Heart right ventricle (tissue), 16 donors: ENCODE data around the gene NT5C1A. TPM values are rescaled to one million over a fixed set of nuclear protein-coding genes. Genes with fewer than 3 reads are reported as not detected.

Source experiments
- ATAC-seq, 8 donors: fragments of 200-7000 bp; cut with Tn5 transposase; one replicate each; pipeline ENCODE4 v1.9.1; 2020; ENCODE audit warnings: mild to moderate bottlenecking in 8 of 8, moderate library complexity in 8 of 8, moderate number of reproducible peaks in 1 of 8
- DNase-seq, 2 donors: peaks; one replicate each; pipeline ENCODE4 v3.0.0-alpha.2; 2020
- H3K27ac ChIP-seq, 10 donors: fragments of 200-600 bp; sonication (generic) in 2 of 10; one replicate each; pipeline versions ENCODE4 v1.5.0 to v1.8.0; 2020 to 2022; ENCODE audit warnings: mild to moderate bottlenecking in 3 of 10
- H3K27me3 ChIP-seq, 7 donors: fragments of 200-600 bp; one replicate each; pipeline ENCODE4 v1.8.0; 2021 to 2022; ENCODE audit warnings: mild to moderate bottlenecking in 2 of 7
- H3K36me3 ChIP-seq, 9 donors: fragments of 200-600 bp; sonication (generic) in 1 of 9; one replicate each; pipeline versions ENCODE4 v1.5.0 to v1.8.0; 2020 to 2022; ENCODE audit warnings: mild to moderate bottlenecking in 2 of 9
- H3K4me1 ChIP-seq, 9 donors: fragments of 200-600 bp; sonication (generic) in 1 of 9; one replicate each; pipeline versions ENCODE4 v1.5.0 to v1.8.0; 2020 to 2022; ENCODE audit warnings: mild to moderate bottlenecking in 4 of 9
- H3K4me3 ChIP-seq, 10 donors: fragments of 200-600 bp; sonication (generic) in 2 of 10; one replicate each; pipeline versions ENCODE4 v1.5.0 to v1.8.0; 2020 to 2022; ENCODE audit warnings: mild to moderate bottlenecking in 7 of 10, moderate library complexity in 2 of 10
- H3K9me3 ChIP-seq, 11 donors: fragments of 200-600 bp in 10 of 11; sonication (generic) in 2 of 11; one replicate each; pipeline versions ENCODE4 v1.5.0 to v1.8.0; 2013 to 2022; ENCODE audit warnings: mild to moderate bottlenecking in 2 of 11, control low read depth in 1 of 11, moderate library complexity in 1 of 11
- WGBS, 2 donors: extraction: QIAGEN DNeasy Blood & Tissue Kit; methylation state at CpG; one replicate each; pipeline ENCODE4 v1.1.7; 2013; ENCODE audit warnings: inconsistent platforms in 1 of 2; 5-methylcytosine and 5-hydroxymethylcytosine counted together
- intact Hi-C, 10 donors: fragments of 100-400 bp; cut with DNase I; formaldehyde crosslinking; loops; one replicate each; pipeline versions ENCODE4 v1.11.1 to v1.14.2; 2022
- polyA plus RNA-seq, 2 donors: library from polyadenylated mRNA; stranded (reverse); fragments of 200-250 nt; gene quantifications; one replicate each; pipeline ENCODE4 v1.2.3, GENCODE V29; 2013
- total RNA-seq, 10 donors: library from RNA; stranded (reverse); fragmentation: NEBNext Ultra II Directional in 3 of 10; extraction: Animal tissue kit (Norgen Biotek cat#: 25700) in 3 of 10; gene quantifications; one replicate each; pipeline versions ENCODE4 v1.2.1 to v1.2.4, GENCODE V29; 2021 to 2023
- TF ChIP-seq, protein P1 (sequence below), 9 donors: fragments of 200-600 bp; sonication (generic) in 2 of 9; IDR thresholded peaks; one replicate each; pipeline versions ENCODE4 v1.5.0 to v1.8.0; 2021 to 2022; ENCODE audit warnings: antibody characterized with exemption in 9 of 9, mild to moderate bottlenecking in 5 of 9, moderate library complexity in 1 of 9
- donor health status: Arrhythmogenic right ventricular cardiomyopathy.
- donor health status: ischemic (EF 13 %, LVEDD 7.1; RV severe dilation, severe dysfunction).
- donor health status: healthy with polysubstance abuse.
- donor health status: DM: no; HTN: yes; CAD: no.
- donor health status: DM: no; HTN: no; CAD: no.
- donor health status: ischemic (EF 25% LVEDD 6.9; RV normal size, moderate dysfunction).
- donor health status: ischemic (EF 25% LVEDD 5.7; RV mildly dilated, moderate dysfunction).
- donor health status: healthy.
- donor health status: DM: yes; HTN: yes; CAD: no.
- donor health status: Ischemic cardiomyopathy.
- donor health status: ischemic (EF 35%, LVEDD 5.7; RV mildly dilated, moderate dysfunction).
- donor health status: nonischemic (EF 11% LVEDD 7.7; RV severe dilation, severe dysfunction).
- donor health status: DM: yes; HTN: yes; CAD: no.
- donor health status: PGD.
- donor health status: ischemic (EF 29% LVEDD 5.4; RV normal size, mild dysfunction).
- donor health status: nonischemic (EF 23%, LVEDD 6.1; RV moderate dilation, normal function).

Gene NT5C1A
- total and polyA plus RNA-seq, 12 donors: 0.68 to 59.2 (median 25.0) TPM

DNA sequence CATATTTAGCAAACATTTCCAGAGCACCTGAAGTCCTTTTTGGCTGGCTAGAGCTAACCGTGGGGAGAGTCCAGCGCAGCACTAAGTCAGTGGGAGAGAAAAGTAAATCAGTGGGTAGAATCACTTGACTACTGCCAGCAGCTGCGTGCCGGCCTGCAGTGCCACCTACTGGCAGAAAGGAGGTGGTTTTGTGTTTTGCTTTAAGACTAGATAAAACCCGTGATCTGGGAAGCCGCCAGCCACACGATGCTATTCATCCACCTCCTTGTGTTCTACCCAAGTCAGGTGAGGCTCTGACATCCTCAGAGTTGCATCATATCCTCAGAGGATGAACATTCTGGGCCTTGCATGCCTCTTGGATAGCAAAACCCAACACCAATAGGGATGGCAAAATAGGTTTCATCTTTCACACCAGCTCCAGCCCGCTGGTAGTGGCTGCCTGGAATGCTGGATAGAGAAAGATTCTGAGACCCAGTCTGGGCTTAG lies 18.3 kb downstream of the NT5C1A start:
- Histone ChIP-seq H3K9me3 (no peaks in the 10 kb centered on the region), H3K27ac (peak overlapping the region in 3 of 10 donors; percentile 66 to 76 (median 72)), H3K4me3 (peak overlapping the region in 1 of 10 donors; percentile 10), H3K4me1 (peaks cover 7 to 67% (median 22%) of the 10 kb centered on the region in 9 donors), H3K36me3 (no peaks in the 10 kb centered on the region), H3K27me3 (peaks cover 0 to 11% (median 0%) of the 10 kb centered on the region in 7 donors)
- TF ChIP-seq, protein P1, sequence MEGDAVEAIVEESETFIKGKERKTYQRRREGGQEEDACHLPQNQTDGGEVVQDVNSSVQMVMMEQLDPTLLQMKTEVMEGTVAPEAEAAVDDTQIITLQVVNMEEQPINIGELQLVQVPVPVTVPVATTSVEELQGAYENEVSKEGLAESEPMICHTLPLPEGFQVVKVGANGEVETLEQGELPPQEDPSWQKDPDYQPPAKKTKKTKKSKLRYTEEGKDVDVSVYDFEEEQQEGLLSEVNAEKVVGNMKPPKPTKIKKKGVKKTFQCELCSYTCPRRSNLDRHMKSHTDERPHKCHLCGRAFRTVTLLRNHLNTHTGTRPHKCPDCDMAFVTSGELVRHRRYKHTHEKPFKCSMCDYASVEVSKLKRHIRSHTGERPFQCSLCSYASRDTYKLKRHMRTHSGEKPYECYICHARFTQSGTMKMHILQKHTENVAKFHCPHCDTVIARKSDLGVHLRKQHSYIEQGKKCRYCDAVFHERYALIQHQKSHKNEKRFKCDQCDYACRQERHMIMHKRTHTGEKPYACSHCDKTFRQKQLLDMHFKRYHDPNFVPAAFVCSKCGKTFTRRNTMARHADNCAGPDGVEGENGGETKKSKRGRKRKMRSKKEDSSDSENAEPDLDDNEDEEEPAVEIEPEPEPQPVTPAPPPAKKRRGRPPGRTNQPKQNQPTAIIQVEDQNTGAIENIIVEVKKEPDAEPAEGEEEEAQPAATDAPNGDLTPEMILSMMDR (IDR thresholded peaks at IDR 0.05): peak; percentile 87 to 96 (median 92)
- intact Hi-C loops: loop anchor here in 9 of 10 donors (1.0 to 5.0 kb wide), 5 partner anchors 45 to 49 kb away; no protein-coding TSS in a partner anchor
- DNase-seq (peak; percentile 74 to 82), ATAC-seq (peak; percentile 58 to 77 (median 64))
- 6 to 8% methylated on average over 8 of the region's 8 CpGs for WGBS, 2 donors

DNA sequence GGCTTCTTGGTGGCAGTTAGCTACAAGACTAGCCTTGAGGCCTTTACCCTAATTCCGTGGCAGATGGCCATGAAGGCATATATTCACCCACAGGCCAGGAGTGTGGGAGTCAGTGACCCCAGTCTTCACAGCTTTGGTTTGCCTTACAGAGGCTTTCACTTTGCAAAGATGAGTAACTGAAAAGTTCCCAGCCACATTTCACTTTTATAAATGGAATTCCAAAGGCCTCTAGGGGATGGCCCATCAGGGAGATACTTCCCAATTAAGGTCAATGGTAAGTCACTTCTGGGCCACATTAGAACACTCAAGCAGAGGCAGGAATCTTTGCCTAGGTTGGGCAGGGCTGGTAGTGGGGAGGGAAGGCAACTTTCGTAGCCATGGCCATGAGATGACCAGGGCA lies 19.4 kb downstream of the NT5C1A start:
- intact Hi-C loops: loop anchor here in 9 of 10 donors (1.0 to 5.0 kb wide), 5 partner anchors 44 to 48 kb away; no protein-coding TSS in a partner anchor
- Histone ChIP-seq H3K9me3 (no peaks in the 10 kb centered on the region), H3K36me3 (no peaks in the 10 kb centered on the region), H3K4me1 (peaks cover 7 to 73% (median 29%) of the 10 kb centered on the region in 9 donors), H3K27me3 (peaks cover 0 to 11% (median 0%) of the 10 kb centered on the region in 7 donors), H3K27ac (peak overlapping the region; percentile 34 to 76 (median 63)), H3K4me3 (no peak overlapping the region)
- DNase-seq: no peak
- TF ChIP-seq, protein P1 (IDR thresholded peaks at IDR 0.05): no peak
- peak in 6 of 8 donors; percentile 2 to 13 (median 8) for ATAC-seq
- 78 to 86% methylated on average over 2 of the region's 2 CpGs for WGBS, 2 donors

DNA sequence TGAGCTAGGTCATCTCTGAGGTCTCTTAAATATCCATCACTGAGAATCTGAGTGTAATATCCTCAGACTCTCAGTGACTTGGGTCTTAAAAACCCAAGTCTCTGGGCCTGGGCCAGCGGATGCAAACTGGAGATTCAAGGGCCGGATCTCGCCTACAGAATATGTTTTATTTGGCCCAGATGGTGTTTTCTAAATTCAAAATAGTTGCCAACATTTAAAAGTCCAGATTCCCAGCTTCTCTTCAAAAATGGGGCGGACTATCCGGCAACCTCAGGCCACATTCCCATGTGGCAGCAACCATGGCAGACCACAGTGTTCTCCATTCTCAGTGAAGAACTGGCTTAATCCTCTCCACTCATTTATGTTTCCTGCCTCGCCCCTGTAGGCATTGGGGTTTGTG lies 19.8 kb downstream of the NT5C1A start:
- Histone ChIP-seq H3K4me1 (peaks cover 7 to 77% (median 34%) of the 10 kb centered on the region in 9 donors), H3K4me3 (no peak overlapping the region), H3K36me3 (no peaks in the 10 kb centered on the region), H3K9me3 (no peaks in the 10 kb centered on the region), H3K27me3 (peaks cover 0 to 11% (median 0%) of the 10 kb centered on the region in 7 donors), H3K27ac (peak overlapping the region; percentile 34 to 76 (median 63))
- 62 to 64% methylated on average over 6 of the region's 6 CpGs for WGBS, 2 donors
- DNase-seq (peak; percentile 62 to 69), ATAC-seq (peak; percentile 25 to 71 (median 50))
- intact Hi-C loops: loop anchor here in 9 of 10 donors (1.0 to 5.0 kb wide), 5 partner anchors 43 to 47 kb away; no protein-coding TSS in a partner anchor
- TF ChIP-seq, protein P1 (IDR thresholded peaks at IDR 0.05): no peak

GRCh38 chr1:39650431-39650830 lies 21.5 kb downstream of the NT5C1A start:
- WGBS, 2 donors: 92 to 96% methylated on average over 1 of the region's 1 CpG

More at GRCh38 chr1:39650431-39650830, 21.5 kb downstream of the NT5C1A start:
- intact Hi-C loops: loop anchor here in 1 of 10 donors (5.0 kb wide), 1 partner anchor 43 kb away; no protein-coding TSS in a partner anchor
- DNase-seq (no peak), ATAC-seq (no peak)
- Histone ChIP-seq H3K36me3 (no peaks in the 10 kb centered on the region), H3K27ac (peak overlapping the region in 4 of 10 donors; percentile 5 to 56 (median 36)), H3K4me3 (no peak overlapping the region), H3K9me3 (no peaks in the 10 kb centered on the region), H3K4me1 (peaks cover 14 to 78% (median 37%) of the 10 kb centered on the region in 9 donors), H3K27me3 (peaks cover 0 to 11% (median 0%) of the 10 kb centered on the region in 7 donors)
- TF ChIP-seq, protein P1 (IDR thresholded peaks at IDR 0.05): no peak
